Smooth muscle cell of bladder (primary cell): ENCODE measurements around the gene FBXO5. TPM values are rescaled to one million over a fixed set of nuclear protein-coding genes. Genes with fewer than 3 reads are reported as not detected.

Source experiments
- total RNA-seq: library from RNA; depleted of rRNA; stranded (reverse); fragments of >200 nt; gene quantifications from 2 replicates; pipeline ENCODE4 v1.2.3, GENCODE V29; 2014

The FBXO5 gene
- total RNA-seq, result 2.8 and 3.8 TPM in 2 replicates

GRCh38 chr6:152982904-152983636, at the start of gene FBXO5:
FBXO5 (minus strand) TSS chr6:152983041; CDS start chr6:152982959, 82 bp downstream.

GRCh38 chr6:153002613-153003365, 19.9 kb upstream of the FBXO5 start, which contains the start of gene MTRF1L:
MTRF1L (minus strand) TSS chr6:153002709; CDS start chr6:153002685, 24 bp downstream.

Other genes starting within 250 kb of the FBXO5 start
- not detected in 2 replicates for gene VIP, start 232.2 kb downstream of the FBXO5 start, total RNA-seq
- gene MTRF1L, start 19.7 kb upstream of the FBXO5 start, total RNA-seq, result 12.8 and 13.8 TPM in 2 replicates
- 6.5 and 9.2 TPM in 2 replicates for gene RGS17, start 148.2 kb upstream of the FBXO5 start, total RNA-seq